Liver (tissue), 9 donors: Measurements from ENCODE around the gene LRRC23. TPM values are rescaled to one million over a fixed set of nuclear protein-coding genes. Genes with fewer than 3 reads are reported as not detected.

Experiments used
- DNase-seq: peaks from one replicate; pipeline ENCODE4 v3.0.0-alpha.2; 2017; ENCODE audit warnings: low spot score
- H3K27ac ChIP-seq, 2 donors: one replicate each; pipeline ENCODE4 v1.7.0; 2013; ENCODE audit warnings: inconsistent platforms in 2 of 2, low read length in 2 of 2, control low read depth in 1 of 2, low read depth in 1 of 2, mild to moderate bottlenecking in 1 of 2
- H3K27me3 ChIP-seq, 4 donors: one replicate each; pipeline versions ENCODE4 v1.6.1 to v1.7.0; 2013; ENCODE audit warnings: low read length in 3 of 4, inconsistent platforms in 1 of 4, mild to moderate bottlenecking in 1 of 4, moderate library complexity in 1 of 4; ENCODE audit not compliant: control insufficient read depth in 4 of 4, insufficient read depth in 4 of 4
- H3K36me3 ChIP-seq, 4 donors: one replicate each; pipeline versions ENCODE4 v1.6.1 to v1.7.0; 2013; ENCODE audit warnings: low read length in 3 of 4, mild to moderate bottlenecking in 3 of 4, low read depth in 1 of 4, moderate library complexity in 1 of 4; ENCODE audit not compliant: control insufficient read depth in 4 of 4, insufficient read depth in 3 of 4
- H3K4me1 ChIP-seq, 4 donors: one replicate each; pipeline versions ENCODE4 v1.6.1 to v1.7.0; 2013; ENCODE audit warnings: low read length in 3 of 4, mild to moderate bottlenecking in 3 of 4, moderate library complexity in 1 of 4; ENCODE audit not compliant: control insufficient read depth in 4 of 4, insufficient read depth in 4 of 4
- H3K4me3 ChIP-seq, 3 donors: one replicate each; pipeline versions ENCODE4 v1.6.1 to v1.7.0; 2013; ENCODE audit warnings: low read length in 3 of 3, control low read depth in 1 of 3, low read depth in 1 of 3, mild to moderate bottlenecking in 1 of 3
- H3K9ac ChIP-seq, 2 donors: one replicate each; pipeline ENCODE4 v1.7.0; 2013; ENCODE audit warnings: low read length in 2 of 2, mild to moderate bottlenecking in 2 of 2, moderate library complexity in 2 of 2, control low read depth in 1 of 2, low read depth in 1 of 2
- H3K9me3 ChIP-seq, 4 donors: one replicate each; pipeline versions ENCODE4 v1.6.1 to v1.7.0; 2013; ENCODE audit warnings: low read length in 3 of 4; ENCODE audit not compliant: control insufficient read depth in 4 of 4
- CTCF ChIP-seq: fragments of 150-350 bp; IDR thresholded peaks from 2 replicates; pipeline ENCODE4 v1.5.1; 2017; ENCODE audit warnings: improper control_type of control experiment, low read depth, low read length; ENCODE audit not compliant: missing input control
- EGR1 ChIP-seq, 2 donors: IDR thresholded peaks; 2 replicates each; pipeline ENCODE4 v1.6.1; 2016 to 2018; ENCODE audit warnings: antibody characterized with exemption in 2 of 2, low read depth in 2 of 2
- FOXA2 ChIP-seq: IDR thresholded peaks from 2 replicates; pipeline ENCODE4 v1.6.1; 2016; ENCODE audit warnings: antibody characterized with exemption
- HNF4G ChIP-seq: IDR thresholded peaks from 2 replicates; pipeline ENCODE4 v1.6.1; 2016; ENCODE audit warnings: antibody characterized with exemption
- JUND ChIP-seq, 2 donors: IDR thresholded peaks; 2 replicates each; pipeline ENCODE4 v1.6.1; 2016; ENCODE audit warnings: antibody characterized with exemption in 2 of 2
- MAX ChIP-seq: IDR thresholded peaks from 2 replicates; pipeline ENCODE4 v1.6.1; 2016; ENCODE audit warnings: antibody characterized with exemption
- NR2F2 ChIP-seq: IDR thresholded peaks from 2 replicates; pipeline ENCODE4 v1.6.1; 2016; ENCODE audit warnings: antibody characterized with exemption
- RAD21 ChIP-seq, 2 donors: IDR thresholded peaks; 2 replicates each; pipeline ENCODE4 v1.6.1; 2016; ENCODE audit warnings: antibody characterized with exemption in 2 of 2, mild to moderate bottlenecking in 2 of 2
- REST ChIP-seq: IDR thresholded peaks from 2 replicates; pipeline ENCODE4 v1.6.1; 2016; ENCODE audit warnings: antibody characterized with exemption, mild to moderate bottlenecking
- SP1 ChIP-seq: IDR thresholded peaks from 2 replicates; pipeline ENCODE4 v1.6.1; 2018; ENCODE audit warnings: antibody characterized with exemption, mild to moderate bottlenecking
- TAF1 ChIP-seq: conservative IDR thresholded peaks from 2 replicates; pipeline ENCODE4 v1.6.1; 2016; ENCODE audit warnings: antibody characterized with exemption, mild to moderate bottlenecking
- YY1 ChIP-seq: IDR thresholded peaks from 2 replicates; pipeline ENCODE4 v1.6.1; 2016; ENCODE audit warnings: antibody characterized with exemption, mild to moderate bottlenecking
- ZBTB33 ChIP-seq: IDR thresholded peaks from 2 replicates; pipeline ENCODE4 v1.6.1; 2016; ENCODE audit warnings: antibody characterized with exemption
- WGBS: extraction: QIAGEN DNeasy Blood & Tissue Kit; methylation state at CpG from one replicate; pipeline ENCODE4 v1.1.7; 2013; 5-methylcytosine and 5-hydroxymethylcytosine counted together
- polyA plus RNA-seq, 2 donors: library from polyadenylated mRNA; stranded (reverse) in 1 of 2; unstranded in 1 of 2; fragments of 200-250 nt in 1 of 2; fragments of >200 nt in 1 of 2; fragmentation: Nextera tagmentation in 1 of 2; extraction: Ambion mirVana in 1 of 2; gene quantifications; one replicate each; pipeline versions ENCODE4 v1.2.1 to v1.2.3, GENCODE V29; 2013 to 2015
- total RNA-seq, 2 donors: library from RNA; depleted of rRNA; stranded (reverse); fragments of >200 nt; gene quantifications; one replicate each; pipeline ENCODE4 v1.2.3, GENCODE V29; 2014
- donor health status: healthy.
- donor health status: healthy.
- donor health status: healthy.
- donor health status: healthy.
- donor health status: healthy.

Gene LRRC23
- total and polyA plus RNA-seq, 4 donors, result 0.92 to 3.6 (median 2.1) TPM

GRCh38 chr12:6959058-6959804 lies 54.6 kb downstream of the LRRC23 start:
- no peaks in the 10 kb centered on the region for H3K9me3 ChIP-seq
- TF ChIP-seq YY1 (no peak), RAD21 (IDR thresholded peaks at IDR 0.05) (no peak), NR2F2 (peak; percentile 27), TAF1 (no peak)
- H3K27me3 ChIP-seq, result no peaks in the 10 kb centered on the region
- whole genome bisulfite sequencing, result 71% methylated on average over 24 of the region's 24 CpGs
- H3K4me3 ChIP-seq, result no peak overlapping the region
- peaks cover 0 to 3% (median 2%) of the 10 kb centered on the region in 4 donors for H3K36me3 ChIP-seq
- no peak for DNase-seq
- H3K27ac ChIP-seq, result peak overlapping the region; percentile 56 to 73
- H3K9ac ChIP-seq, result no peak overlapping the region
- H3K4me1 ChIP-seq, result peaks cover 0 to 36% (median 14%) of the 10 kb centered on the region in 4 donors

- no peak overlapping the region for H3K4me3 ChIP-seq
- 93% methylated on average over 26 of the region's 26 CpGs for WGBS
- no peak for TF ChIP-seq ZBTB33
- TF ChIP-seq CTCF, result no peak
- no peak for TF ChIP-seq HNF4G
- TF ChIP-seq YY1, result no peak
- TF ChIP-seq FOXA2, result no peak
- TF ChIP-seq RAD21 (IDR thresholded peaks at IDR 0.05), result no peak
- TF ChIP-seq NR2F2, result no peak
- TF ChIP-seq MAX, result no peak
- TF ChIP-seq EGR1 (IDR thresholded peaks at IDR 0.05; ENCODE audit: low read depth in 2 of 2), result no peak
- TF ChIP-seq JUND (IDR thresholded peaks at IDR 0.05), result no peak
- no peak for TF ChIP-seq SP1
- TF ChIP-seq REST, result no peak
- H3K4me1 ChIP-seq, result peaks cover 0 to 36% (median 14%) of the 10 kb centered on the region in 4 donors
- no peaks in the 10 kb centered on the region for H3K27me3 ChIP-seq
- no peak overlapping the region for H3K9ac ChIP-seq
- DNase-seq, result no peak
- peaks cover 0 to 3% (median 2%) of the 10 kb centered on the region in 4 donors for H3K36me3 ChIP-seq
- peak overlapping the region; percentile 56 to 87 for H3K27ac ChIP-seq
- H3K9me3 ChIP-seq, result no peaks in the 10 kb centered on the region
Measured at GRCh38 chr12:6959805-6960592, 55.4 kb downstream of the LRRC23 start.
